ENCODE results near the gene STRADA.

DNA sequence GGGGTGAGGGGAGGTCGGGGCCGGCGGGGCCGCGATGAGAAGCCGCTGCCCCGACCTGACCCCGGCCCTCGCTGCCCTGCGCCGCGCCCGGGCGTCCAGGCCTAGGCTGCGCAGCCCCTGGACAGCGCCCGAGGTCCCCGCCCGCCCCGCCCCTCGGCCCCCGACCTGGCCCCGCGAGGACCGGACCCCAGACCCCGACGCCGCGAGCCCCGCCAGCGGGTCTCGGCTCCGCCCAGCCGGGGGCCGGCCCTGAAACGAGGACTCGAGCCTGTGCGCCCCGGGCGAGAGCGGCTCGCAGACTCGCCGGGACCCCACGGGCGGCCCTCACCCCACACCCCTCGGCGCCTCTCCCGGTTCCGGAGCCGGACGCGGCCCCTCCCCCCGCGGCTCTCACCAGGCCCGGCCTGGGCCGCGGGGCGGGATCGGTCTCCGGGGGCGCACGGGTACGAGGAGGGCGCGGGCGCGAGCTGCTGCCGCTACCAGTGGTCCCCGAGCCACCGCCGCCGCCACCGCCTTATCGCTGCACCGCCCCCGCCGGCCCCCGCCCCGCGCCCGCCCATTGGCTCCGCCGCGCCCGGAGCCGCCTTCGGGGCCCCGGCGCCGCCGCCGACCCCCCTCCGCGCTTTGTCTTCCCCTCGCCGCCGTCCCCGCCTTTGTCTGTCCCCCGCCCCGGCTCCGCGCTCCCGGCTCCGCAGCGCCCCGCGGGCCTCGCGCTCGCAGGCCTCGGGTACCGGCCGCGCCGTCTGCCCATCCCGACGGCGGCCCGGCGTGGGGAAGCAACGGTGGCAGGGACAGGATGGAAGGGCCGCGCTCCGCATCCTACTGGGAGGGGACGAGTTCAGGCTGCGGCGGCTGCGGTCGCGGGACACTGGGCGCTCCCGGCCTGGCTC, 41.7 kb downstream of the STRADA start, which contains the start of gene LIMD2:
- TF ChIP-seq EZH2 (IDR thresholded peaks at IDR 0.05; ENCODE audit: borderline replicate concordance), result no peak
- TF ChIP-seq, protein P1, sequence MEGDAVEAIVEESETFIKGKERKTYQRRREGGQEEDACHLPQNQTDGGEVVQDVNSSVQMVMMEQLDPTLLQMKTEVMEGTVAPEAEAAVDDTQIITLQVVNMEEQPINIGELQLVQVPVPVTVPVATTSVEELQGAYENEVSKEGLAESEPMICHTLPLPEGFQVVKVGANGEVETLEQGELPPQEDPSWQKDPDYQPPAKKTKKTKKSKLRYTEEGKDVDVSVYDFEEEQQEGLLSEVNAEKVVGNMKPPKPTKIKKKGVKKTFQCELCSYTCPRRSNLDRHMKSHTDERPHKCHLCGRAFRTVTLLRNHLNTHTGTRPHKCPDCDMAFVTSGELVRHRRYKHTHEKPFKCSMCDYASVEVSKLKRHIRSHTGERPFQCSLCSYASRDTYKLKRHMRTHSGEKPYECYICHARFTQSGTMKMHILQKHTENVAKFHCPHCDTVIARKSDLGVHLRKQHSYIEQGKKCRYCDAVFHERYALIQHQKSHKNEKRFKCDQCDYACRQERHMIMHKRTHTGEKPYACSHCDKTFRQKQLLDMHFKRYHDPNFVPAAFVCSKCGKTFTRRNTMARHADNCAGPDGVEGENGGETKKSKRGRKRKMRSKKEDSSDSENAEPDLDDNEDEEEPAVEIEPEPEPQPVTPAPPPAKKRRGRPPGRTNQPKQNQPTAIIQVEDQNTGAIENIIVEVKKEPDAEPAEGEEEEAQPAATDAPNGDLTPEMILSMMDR (IDR thresholded peaks at IDR 0.05; ENCODE audit: poor library complexity), result no peak
